ENCODE data around the gene TMEM54. TPM values are rescaled to one million over a fixed set of nuclear protein-coding genes. Genes with fewer than 3 reads are reported as not detected.

Gene TMEM54
- total and polyA plus RNA-seq, 2 of the 13 experiments (the other 11 are each of a cell fraction or from before 2014, with no cell fraction given), result 2.5 to 2.9 TPM

- TF ChIP-seq ZMAT5 (CRISPR knock-in tag; IDR thresholded peaks at IDR 0.05; ENCODE audit: borderline replicate concordance, low read depth) (no peak), ZNF547 (CRISPR knock-in tag; IDR thresholded peaks at IDR 0.05) (no peak), ZNF446 (CRISPR knock-in tag; IDR thresholded peaks at IDR 0.05) (no peak), E2F5 (CRISPR knock-in tag; conservative IDR thresholded peaks at IDR 0.05) (no peak), GMEB2 (CRISPR knock-in tag; IDR thresholded peaks at IDR 0.05; ENCODE audit: low read depth) (no peak), MTA3 (CRISPR knock-in tag; IDR thresholded peaks at IDR 0.05) (no peak), ZNF318 (CRISPR knock-in tag; IDR thresholded peaks at IDR 0.05) (no peak), ZFX (CRISPR knock-in tag; IDR thresholded peaks at IDR 0.05; ENCODE audit: low read depth) (peak; percentile 32; the same call in 1 of the 2 replicates), ZFP91 (CRISPR knock-in tag; IDR thresholded peaks at IDR 0.05; ENCODE audit: borderline replicate concordance) (no peak), ATF1 (CRISPR knock-in tag; IDR thresholded peaks at IDR 0.05) (no peak), CHCHD3 (CRISPR knock-in tag; IDR thresholded peaks at IDR 0.05) (no peak), RFX3 (CRISPR knock-in tag; IDR thresholded peaks at IDR 0.05) (no peak), IRF1 (CRISPR knock-in tag; IDR thresholded peaks at IDR 0.05; ENCODE audit: low read depth) (no peak), REL (CRISPR knock-in tag; conservative IDR thresholded peaks at IDR 0.05) (no peak), KDM6A (CRISPR knock-in tag; IDR thresholded peaks at IDR 0.05; ENCODE audit: low read depth) (peak; percentile 86), FOXA3 (CRISPR knock-in tag; IDR thresholded peaks at IDR 0.05) (peak; percentile 58; the same call in 1 of the 2 replicates)
These were observed 32.6 kb upstream of the TMEM54 start (continued) for GRCh38 chr1:32933742-32934322.
